ENCODE results near the gene CFAP77.

GRCh38 chr9:132503116-132503515, 93.1 kb downstream of the CFAP77 start:
- TF ChIP-seq EP300 (IDR thresholded peaks at IDR 0.05) (no peak), POLR2A (IDR thresholded peaks at IDR 0.05) (no peak)
- TF ChIP-seq, protein P1, sequence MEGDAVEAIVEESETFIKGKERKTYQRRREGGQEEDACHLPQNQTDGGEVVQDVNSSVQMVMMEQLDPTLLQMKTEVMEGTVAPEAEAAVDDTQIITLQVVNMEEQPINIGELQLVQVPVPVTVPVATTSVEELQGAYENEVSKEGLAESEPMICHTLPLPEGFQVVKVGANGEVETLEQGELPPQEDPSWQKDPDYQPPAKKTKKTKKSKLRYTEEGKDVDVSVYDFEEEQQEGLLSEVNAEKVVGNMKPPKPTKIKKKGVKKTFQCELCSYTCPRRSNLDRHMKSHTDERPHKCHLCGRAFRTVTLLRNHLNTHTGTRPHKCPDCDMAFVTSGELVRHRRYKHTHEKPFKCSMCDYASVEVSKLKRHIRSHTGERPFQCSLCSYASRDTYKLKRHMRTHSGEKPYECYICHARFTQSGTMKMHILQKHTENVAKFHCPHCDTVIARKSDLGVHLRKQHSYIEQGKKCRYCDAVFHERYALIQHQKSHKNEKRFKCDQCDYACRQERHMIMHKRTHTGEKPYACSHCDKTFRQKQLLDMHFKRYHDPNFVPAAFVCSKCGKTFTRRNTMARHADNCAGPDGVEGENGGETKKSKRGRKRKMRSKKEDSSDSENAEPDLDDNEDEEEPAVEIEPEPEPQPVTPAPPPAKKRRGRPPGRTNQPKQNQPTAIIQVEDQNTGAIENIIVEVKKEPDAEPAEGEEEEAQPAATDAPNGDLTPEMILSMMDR (IDR thresholded peaks at IDR 0.05) = no peak
